A673 (cell line): Measurements from ENCODE around the gene CLPSL2.

ENCODE experiments used
- CTCF ChIP-seq: fragments of 300-800, 200-600 bp; sonication (generic); conservative IDR thresholded peaks from 2 replicates; pipeline ENCODE4 v1.5.1; 2017; ENCODE audit warnings: low read depth, mild to moderate bottlenecking, antibody characterized with exemption, low read length, moderate library complexity, mixed read lengths
- EZH2 ChIP-seq: fragments of 200-600 bp; sonication (generic); IDR thresholded peaks from 2 replicates; pipeline ENCODE4 v1.6.1; 2017; ENCODE audit warnings: borderline replicate concordance, low read depth, mild to moderate bottlenecking, mixed read lengths, antibody characterized with exemption, low read length; ENCODE audit not compliant: poor library complexity, severe bottlenecking

GRCh38 chr6:35731736-35732532 is 44.5 kb upstream of the CLPSL2 start:
- TF ChIP-seq CTCF (0 out of 2 replicates have a peak, but pooled peaks have one; percentile 14), EZH2 (no peak)
